ENCODE data around the gene DMXL1. TPM values are rescaled to one million over a fixed set of nuclear protein-coding genes. Genes with fewer than 3 reads are reported as not detected.
"Not testable (repeated sequence)": the region's sequence is repeated elsewhere in the genome, so short reads cannot be mapped to it uniquely, and the experiment has no call there.

Gene DMXL1
- total and polyA plus RNA-seq, 2 experiments from 2014 or later: 28.4 to 41.7 TPM

- Histone ChIP-seq H3K79me2 (replicated peaks; ENCODE audit: insufficient read depth) (no peaks in the 10 kb centered on the region), H4K20me1 (replicated peaks; ENCODE audit: insufficient read depth) (no peaks in the 10 kb centered on the region), H3F3A (replicated peaks; ENCODE audit: low read depth) (no peaks in the 10 kb centered on the region), H3K27ac (ENCODE audit: low read depth) (no peak overlapping the region), H3K4me1 (ENCODE audit: insufficient read depth) (peaks cover 7% of the 10 kb centered on the region), H3K4me3 (no peak overlapping the region), H3K4me2 (no peak overlapping the region), H2AFZ (no peak overlapping the region), H3K27me3 (ENCODE audit: insufficient read depth) (no peaks in the 10 kb centered on the region), H3K36me3 (ENCODE audit: insufficient read depth) (peaks cover 6% of the 10 kb centered on the region; the same call in 1 of the 2 replicates), H3K9me2 (ENCODE audit: insufficient read depth) (no peaks in the 10 kb centered on the region)
- ATAC-seq (no peak), DNase-seq (ENCODE audit: low spot score) (no peak)
- H3K36me3 Mint-ChIP-seq (ENCODE audit: low read depth): peaks cover 3% of the 10 kb centered on the region; the same call in 1 of the 3 replicates
- H3K4me3 Mint-ChIP-seq: no peak overlapping the region
- H3K27ac Mint-ChIP-seq: no peak overlapping the region
- no peaks in the 10 kb centered on the region for H3K27me3 Mint-ChIP-seq (ENCODE audit: insufficient read depth, low read depth, poor library complexity)
- TF ChIP-seq POLR2AphosphoS5 (IDR thresholded peaks at IDR 0.05; ENCODE audit: low read depth) (no peak), ZNF114 (CRISPR knock-in tag; IDR thresholded peaks at IDR 0.05) (no peak), CTCF (conservative IDR thresholded peaks at IDR 0.05; ENCODE audit: low read depth in 2 of 2) (no peak), STAT1 (IDR thresholded peaks at IDR 0.05; ENCODE audit: unreplicated experiment) (no peak), REST (IDR thresholded peaks at IDR 0.05; ENCODE audit: unreplicated experiment) (no peak), NANOG (IDR thresholded peaks at IDR 0.05; ENCODE audit: borderline replicate concordance) (no peak), EZH2phosphoT487 (IDR thresholded peaks at IDR 0.05; ENCODE audit: unreplicated experiment) (no peak)
- peaks cover 6% of the 10 kb centered on the region for H3K4me1 Mint-ChIP-seq
- no peaks in the 10 kb centered on the region for H3K9me3 Mint-ChIP-seq
Measured at GRCh38 chr5:119239119-119239417, 168.2 kb downstream of the DMXL1 start.

GRCh38 chr5:119239826-119240225 is 168.9 kb downstream of the DMXL1 start:
- not testable (repeated sequence) for DNase-seq (ENCODE audit: low spot score); H4K20me1 ChIP-seq (replicated peaks; ENCODE audit: insufficient read depth); H3K36me3 ChIP-seq (ENCODE audit: insufficient read depth); H3K79me2 ChIP-seq (replicated peaks; ENCODE audit: insufficient read depth); H2AFZ ChIP-seq; H3K36me3 Mint-ChIP-seq (ENCODE audit: low read depth); H3K27ac ChIP-seq (ENCODE audit: low read depth); H3K9me3 Mint-ChIP-seq; H3K27me3 ChIP-seq (ENCODE audit: insufficient read depth); H3K4me3 Mint-ChIP-seq; H3K9me2 ChIP-seq (ENCODE audit: insufficient read depth); H3K4me3 ChIP-seq; ATAC-seq; H3F3A ChIP-seq (replicated peaks; ENCODE audit: low read depth); H3K27ac Mint-ChIP-seq; H3K27me3 Mint-ChIP-seq (ENCODE audit: insufficient read depth, low read depth, poor library complexity); H3K4me2 ChIP-seq
- peaks cover 11% of the 10 kb centered on the region for H3K4me1 Mint-ChIP-seq
- H3K4me1 ChIP-seq (ENCODE audit: insufficient read depth): peaks cover 14% of the 10 kb centered on the region
